HG03095 (cell line): Measurements from ENCODE around the gene EPHA10.
"Not testable (repeated sequence)": the region's sequence is repeated elsewhere in the genome, so short reads cannot be mapped to it uniquely, and the experiment has no call there.

Source experiments
- ATAC-seq: cut with Tn5 transposase; IDR thresholded peaks from one replicate; pipeline ENCODE4 v1.9.1; 2021; ENCODE audit warnings: moderate library complexity; ENCODE audit not compliant: unreplicated experiment

Gene EPHA10

DNA sequence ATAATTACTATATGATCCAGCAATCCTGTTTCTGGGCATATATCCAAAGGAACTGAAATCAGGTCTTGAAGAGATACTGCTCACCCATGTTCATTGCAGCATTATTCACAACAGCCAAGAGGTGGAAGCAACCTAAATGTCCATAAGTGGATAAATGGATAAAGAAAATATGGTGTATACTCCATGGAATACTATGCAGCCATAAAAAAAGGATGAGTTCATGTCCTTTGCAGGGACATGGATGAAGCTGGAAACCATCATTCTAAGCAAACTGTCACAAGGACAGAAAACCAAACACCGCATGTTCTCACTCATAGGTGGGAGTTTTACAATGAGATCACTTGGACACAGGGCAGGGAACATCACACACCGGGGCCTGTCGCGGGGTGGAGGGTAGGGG lies 26.3 kb downstream of the EPHA10 start:
- not testable (repeated sequence) for ATAC-seq

DNA sequence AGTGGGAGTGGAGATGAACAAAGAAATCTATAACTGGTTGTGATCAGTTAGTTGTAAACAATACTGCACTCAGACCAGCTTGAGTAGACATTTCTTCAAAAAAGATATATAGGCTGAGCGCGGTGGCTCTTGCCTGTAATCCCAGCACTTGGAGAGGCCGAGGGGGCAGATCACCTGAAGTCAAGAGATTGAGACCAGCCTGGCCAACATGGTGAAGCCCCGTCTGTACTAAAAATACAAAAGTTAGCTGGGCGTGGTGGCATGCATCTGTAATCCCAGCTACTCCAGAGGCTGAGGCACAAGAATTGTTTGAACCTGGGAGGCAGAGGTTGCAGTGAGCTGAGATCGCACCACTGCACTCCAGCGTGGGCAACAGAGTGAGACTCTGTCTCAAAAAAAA lies 26.9 kb downstream of the EPHA10 start:
- not testable (repeated sequence) for ATAC-seq

DNA sequence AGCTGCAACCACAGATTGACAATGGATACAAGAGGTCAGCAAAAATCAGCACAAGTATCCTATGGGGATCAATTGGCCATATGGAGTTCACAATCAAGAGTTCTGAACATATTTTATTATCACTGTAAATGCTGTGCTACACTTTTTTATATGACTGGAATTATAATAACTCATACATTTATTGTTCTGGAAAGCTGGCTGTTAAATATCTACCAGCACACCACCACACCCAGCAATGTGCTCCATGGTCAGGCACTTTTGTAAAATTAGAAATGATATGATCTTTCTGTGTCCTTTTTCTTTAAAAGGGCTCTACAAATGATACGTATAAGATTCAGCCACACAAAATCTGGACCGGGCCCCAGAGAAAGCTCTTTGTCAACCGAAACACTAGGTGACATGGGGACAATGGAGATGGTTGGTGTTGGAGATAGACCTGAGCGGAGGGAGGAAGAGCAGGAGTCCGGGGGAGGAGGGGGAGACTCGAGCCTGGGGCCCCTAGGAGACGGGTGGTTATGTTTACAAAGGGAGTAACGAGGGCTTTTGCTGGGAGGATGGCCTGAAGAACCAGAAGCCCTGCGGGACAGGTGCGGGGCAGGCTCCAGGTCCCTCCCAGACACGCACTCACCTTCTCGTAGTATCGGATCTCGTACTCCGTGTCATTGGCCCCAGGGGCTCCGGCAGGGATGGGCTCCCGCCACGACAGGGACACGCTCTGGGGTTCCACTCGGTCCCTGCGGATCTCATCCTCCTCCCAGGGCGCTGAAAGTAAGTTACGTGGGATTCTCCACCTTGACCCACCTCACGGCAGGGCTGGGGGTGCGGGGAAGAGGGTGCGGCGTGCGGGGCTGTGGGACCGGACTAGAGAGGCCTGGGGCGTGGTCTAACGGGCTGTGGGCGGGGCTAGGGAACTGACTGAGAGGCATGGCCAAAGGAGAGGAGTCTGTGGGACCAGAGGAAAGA lies 30.0 kb downstream of the EPHA10 start:
- ATAC-seq: no peak

DNA sequence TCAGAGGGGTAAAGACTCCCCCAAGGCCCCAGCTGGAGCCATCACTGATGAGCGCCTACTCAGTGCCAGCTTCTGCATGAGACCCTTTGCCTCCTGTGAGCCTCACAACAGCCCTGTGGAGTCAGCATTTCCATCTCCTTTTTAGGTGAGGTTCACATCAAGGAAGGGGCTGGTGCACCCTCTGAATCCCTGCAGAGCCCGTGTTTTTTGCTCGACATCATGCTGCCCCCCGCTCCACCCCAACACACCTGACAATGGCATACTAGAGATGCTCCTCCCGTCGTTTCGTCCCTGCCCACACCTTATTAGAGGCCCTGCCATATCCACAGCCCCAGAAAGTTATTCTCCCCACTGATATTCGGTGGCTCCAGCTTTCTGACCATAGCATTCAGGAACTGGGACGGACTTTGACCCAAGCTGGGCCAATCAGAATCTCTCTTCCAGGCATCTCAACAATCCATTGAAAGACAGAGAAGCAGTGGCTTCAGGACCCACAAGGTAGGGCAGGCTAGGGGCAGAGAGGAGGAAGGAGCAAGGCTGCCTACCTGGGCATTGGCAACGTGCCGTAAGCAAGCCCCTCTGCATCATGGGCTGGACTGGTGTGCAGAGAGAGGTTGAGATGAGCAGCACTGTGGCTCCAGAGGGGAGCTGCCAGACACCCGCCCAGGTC lies 32.7 kb downstream of the EPHA10 start:
- no peak for ATAC-seq

DNA sequence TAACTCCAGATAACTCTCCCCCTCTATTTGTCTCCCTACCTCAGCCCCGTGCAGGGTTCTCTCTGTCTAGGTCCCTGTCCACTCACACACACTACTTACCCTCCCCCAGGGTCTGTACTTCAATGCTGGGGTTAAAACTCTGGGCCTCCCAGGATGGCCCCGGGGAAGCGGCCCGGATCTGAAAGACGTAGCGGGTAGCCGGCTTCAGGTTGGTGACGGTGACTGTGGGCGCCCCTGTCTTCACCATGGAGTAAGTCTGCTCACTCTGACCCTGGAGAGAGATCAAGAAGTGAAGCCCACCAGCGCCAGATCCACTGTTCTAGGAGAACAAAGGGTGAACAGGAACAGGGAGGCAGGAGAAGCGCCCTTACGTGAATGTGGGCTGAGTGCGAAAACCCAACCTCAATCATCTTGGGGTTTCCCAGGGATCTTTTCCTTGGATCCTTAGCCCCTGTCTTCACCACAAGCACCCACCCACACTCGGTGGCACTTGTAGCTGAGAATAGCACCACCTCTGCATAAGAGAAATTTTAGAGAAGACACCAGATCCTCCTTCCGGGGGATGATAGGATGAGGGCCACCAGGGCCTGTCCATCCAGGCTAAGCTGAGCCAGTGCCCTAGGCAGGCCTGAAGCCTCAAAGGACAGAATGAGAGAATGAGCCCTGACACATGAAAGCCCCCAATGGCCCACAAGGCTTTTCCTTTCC lies 33.5 kb downstream of the EPHA10 start:
- no peak for ATAC-seq

DNA sequence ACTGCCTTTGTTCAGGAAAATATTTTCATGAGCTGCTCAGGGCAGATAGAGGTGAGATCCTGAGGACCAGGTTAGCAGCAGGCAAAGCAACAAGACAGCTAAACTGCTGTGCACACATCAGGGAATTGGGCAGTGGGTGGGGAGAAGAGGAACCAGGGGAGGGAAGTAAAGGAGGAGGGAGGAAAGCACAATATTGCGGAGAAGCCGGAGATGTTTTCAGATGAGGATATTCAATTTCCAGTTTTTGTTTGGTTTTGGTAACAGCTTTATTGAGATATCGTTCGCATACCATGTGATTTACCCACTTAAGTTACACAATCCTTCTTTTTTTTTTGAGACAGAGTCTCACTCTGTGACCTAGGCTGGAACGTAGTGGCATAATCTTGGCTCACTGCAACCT lies 34.5 kb downstream of the EPHA10 start:
- ATAC-seq: no peak

DNA sequence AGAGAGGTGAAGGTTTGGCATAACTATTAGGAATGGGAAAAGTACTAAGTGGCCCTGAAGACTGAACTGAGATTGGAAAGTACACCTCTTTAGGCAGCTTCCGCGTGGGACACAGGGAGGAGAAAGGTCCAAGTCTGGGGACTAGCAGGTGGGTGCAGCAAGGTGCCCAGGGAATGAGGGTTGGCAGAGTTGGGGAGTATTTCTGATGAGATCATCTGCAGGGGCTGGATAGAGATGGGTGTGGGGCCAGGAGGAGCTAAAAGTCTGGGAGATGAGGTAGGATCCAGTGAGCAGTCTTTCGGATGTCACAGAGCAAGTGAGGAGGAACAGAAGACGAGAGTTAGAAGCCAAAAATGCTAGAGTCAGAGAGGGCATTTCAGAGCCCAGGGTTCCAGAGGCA lies 36.5 kb downstream of the EPHA10 start:
- ATAC-seq: no peak

DNA sequence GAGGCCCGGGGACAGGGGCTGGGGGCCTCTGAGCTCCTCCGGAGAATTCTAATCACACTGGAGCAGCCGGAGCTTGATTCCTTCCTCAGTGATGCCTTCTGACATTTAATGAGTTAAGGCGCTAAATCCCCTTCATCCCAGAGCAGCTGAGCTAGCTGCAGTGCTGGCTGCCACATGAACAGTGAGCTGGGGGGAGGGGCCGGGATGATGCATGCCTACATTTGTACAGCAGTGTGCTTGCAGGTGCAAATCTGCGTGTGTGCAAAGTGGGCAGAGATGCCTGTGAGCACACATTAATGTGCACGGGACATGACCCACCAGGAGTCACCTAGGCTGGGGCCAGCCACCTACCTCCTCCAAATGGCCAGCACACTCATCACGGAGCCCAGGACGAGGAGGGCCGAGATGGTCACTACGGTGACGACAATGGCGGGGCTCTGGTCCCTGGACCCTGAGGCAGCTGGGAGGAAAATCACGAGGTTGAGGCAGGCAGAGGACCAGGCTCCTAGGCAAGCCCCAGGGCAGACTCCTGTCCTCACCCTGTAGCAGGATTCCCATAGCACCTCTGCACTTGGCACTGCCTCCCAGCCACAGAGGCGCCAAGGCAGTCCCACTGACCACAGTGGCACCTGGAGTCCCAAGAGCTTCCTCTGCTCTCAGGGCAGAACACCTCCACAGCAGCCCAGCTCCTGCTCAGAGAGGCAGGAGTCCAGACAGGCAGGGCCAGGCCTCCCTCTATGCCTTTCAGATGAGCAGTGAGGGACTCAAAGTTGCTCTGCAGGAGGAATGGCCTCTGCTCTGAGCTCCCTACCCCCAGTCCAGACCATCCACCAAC lies 38.0 kb downstream of the EPHA10 start:
- ATAC-seq: no peak

DNA sequence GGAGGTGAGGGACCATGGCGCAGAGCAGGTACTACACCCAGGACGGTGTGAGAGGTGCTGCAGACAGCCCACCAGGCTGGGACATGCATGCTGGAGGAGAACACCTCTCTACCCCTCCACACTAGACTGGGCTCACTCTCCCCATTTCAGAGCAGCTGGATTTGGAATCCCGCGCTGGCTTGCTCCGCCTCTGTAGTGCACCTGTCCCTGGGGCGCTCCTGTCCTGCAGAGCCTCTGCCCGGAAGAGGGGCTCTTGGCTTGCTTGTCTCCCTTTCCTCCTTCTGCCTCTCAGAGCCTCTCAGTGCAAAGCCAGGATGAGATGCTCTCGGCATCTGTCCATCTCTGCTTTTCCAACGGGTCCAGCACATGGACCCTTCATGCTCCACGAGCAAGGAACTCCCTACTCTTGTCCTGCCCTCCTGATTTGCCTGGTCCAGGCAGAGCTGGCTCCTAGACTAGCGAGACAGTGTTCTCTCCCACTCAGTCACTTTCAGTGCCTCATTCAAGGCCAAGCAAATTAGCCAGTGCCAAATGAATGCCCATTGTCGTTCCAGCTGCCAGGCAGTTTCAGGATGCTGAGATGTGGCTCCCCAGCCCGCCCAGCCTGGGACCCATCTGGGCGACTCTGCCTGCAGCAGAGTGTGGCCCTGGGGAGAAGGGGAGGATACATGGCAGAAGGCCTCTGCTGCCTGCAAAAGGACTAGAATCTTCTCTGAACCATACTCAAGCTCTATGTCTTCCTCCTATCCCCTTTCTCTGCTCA lies 38.9 kb downstream of the EPHA10 start:
- no peak for ATAC-seq

DNA sequence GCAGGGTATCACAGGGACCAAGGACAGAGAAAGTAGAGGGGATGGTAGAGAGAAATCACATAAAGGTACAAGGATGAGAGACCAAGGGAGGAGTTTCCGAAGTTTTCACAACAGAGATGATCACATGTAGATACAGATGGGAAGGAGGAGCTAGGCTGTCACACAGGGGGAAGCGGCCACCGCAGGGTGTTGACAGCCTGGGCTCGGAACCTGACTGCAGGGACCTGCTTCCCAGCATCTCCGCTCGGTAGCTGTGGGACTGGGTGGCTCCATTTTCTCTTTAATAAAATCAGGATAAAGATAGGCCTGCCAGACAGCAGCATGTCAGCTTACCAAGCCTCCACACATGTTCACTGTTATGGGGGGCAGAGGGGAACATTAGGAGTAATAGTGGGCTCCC lies 40.3 kb downstream of the EPHA10 start:
- ATAC-seq: no peak

DNA sequence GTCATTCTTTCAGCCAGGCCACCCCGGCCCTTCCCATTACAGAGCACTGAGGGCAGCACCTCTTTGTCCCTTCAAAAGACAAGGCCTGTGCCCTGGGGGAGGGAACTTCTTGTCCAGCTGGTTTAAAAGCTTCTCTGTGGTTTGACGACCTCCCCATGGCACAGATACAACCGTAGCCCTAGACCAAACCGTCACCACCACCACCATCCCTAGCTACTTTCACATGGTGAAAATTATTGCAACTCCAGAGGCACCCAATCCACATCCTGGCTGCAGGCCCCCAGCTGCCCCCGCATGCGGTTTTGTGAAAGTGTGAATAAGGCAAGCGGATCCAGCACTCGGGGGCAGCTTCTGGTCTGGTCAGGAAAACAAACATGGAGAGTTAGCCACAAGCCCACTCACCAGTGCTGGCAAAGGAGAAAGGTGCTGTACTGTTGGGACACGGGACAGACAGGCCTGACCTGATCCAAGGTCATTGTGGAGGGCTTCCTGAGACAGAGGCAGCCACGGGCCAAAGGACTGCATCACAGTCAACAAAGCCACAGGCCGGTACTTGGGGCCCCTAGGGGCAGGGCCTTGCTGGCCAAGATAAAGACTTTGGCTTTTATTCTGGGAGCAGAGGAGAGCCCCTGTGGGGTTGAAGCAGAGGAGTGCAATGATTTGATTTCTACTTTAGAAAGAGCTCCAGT lies 41.4 kb downstream of the EPHA10 start:
- ATAC-seq: no peak

DNA sequence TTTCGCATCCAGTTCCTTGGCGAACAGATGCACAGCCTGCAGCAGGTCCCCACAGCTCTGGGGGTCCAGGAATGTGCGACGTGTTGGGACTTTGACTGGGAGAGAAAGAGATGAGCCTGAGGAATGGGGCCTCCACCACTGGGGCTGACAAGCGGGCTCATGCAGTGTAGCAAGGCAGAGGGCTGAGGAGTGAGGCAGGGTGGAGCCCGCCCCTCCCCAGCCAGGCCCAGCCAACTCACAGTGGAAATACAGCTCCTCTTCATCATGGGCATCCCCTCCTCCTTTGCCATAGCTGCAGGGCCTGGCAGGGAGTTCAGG lies 41.9 kb downstream of the EPHA10 start:
- no peak for ATAC-seq

DNA sequence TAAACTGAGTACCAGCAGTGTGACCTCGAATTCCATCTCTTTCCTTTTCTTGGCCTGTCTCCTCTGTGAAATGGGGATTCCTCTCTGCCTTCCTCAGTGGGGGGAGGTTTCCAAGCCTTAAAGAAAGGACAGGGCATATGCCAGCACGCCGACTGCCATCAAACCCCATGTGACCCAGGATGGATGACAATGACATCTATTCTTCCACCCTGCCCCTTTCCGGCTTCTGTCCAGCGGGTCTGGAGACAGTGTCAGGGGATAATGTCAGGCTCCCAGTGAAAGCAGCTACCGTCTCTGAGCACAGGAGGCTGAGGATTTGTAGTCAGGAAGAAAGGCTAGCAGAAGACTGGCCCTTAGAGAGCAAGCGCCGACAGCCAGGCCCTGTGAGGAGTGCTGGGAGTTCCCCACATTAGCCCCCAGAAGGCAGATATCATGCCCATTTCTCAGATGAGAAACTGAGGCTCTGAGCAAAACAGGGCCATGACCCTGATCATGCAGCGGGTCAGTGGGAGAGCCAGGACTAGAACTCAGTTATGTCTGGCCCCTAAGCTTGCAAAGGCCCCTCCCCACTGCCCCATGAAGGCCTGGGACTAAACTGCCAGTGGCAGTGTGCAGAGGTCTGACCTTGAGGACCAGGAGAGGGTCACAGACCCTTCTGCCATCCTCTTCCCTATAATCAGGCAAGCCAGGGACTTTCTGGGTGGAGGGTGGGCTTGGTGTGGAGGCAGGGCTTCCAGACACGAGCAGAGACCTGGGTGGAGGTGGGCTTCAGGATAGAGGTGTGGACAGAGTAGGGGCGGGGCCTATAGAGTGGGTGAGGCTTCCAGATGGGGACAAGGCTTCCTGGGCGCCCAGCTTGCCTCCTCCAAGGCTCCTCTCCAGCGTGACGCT lies 42.5 kb downstream of the EPHA10 start:
- no peak for ATAC-seq

DNA sequence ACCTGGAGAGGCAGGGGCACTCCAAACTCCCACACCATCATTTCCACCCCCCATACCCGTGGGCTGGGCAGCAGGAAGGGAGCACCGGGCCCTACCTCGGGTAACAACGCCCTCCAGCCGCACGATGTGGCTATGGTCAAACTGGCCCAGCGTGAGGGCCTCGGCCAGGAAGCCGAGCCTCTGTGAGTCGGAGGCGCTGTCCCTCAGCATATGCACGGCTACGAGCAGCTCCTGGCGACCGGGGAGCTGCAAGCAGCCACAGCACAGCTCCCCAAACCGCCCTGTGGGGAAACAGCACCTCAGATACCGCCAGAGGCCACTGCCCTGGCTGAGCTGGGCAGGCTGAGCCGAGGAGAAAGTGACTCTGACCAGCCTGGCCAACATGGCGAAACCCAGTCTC lies 43.4 kb downstream of the EPHA10 start:
- no peak for ATAC-seq

DNA sequence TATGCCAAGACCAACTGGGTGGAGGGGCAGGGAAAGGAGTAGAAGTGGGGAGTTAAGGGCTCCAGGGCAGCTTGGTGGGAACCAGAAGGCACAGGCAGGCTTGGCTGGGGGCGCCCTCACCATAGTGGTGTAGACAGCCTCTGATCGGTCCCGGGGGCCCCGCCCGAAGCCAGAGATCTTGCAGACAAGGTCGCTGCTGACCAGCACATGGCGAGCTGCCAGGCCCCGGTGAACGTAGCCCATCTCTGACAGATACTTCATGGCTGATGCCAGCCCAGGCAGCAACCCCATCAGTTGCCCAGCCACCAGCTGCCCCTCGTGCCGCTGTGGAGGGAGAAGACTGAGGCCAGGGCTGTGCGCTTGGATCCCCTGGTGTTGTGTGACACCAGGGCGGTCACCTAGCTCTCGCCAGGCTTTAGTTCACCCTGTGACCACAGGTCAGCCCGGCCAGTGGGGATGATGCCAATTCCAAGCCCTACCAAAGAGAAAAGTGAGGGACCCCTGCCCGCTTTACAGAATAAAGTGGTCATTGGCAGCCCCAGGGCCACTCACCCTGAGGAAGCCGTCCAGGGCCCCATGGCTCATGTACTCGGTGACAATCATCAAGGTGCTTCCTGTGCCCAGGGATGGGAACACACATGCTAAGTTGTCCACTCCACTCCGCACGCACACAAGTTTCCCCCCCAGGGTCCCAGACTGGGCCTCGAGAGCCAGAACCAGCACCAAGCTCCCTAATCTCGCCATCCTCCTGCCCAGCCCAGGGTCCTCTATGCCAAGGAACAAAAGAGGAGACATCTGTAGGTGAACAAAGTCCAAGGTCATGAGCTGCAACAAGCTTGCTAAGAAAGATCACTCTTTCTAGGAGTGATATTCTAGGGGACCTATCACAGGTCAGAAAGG lies 44.4 kb downstream of the EPHA10 start:
- ATAC-seq: no peak

DNA sequence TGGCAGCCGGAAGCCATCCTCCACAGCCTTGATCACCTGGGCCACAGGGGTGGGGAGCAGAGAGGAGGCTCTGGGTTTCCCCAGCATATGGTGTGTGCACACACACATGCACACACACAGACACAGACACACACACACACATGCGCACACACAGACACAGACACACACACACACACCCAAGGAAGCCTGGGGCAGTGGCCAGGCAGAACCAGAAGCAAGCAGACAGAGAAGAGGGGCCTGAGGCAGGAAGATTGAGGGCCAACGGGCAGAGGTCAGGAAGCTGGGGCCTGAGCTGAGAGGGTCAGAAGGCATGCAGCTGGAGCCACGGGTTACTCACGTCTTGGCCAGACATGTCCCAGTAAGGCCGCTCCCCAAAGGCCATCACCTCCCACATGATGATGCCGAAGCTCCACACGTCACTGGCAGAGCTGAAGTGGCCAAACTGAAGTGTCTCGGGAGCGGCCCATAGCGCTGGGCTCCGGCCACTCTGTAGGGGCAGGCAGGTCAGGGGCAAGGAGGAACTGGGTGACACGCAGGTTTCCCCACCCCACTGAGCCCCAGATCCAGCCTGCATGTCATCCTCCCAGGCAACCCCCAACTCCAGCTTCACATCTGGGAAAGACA lies 45.2 kb downstream of the EPHA10 start:
- ATAC-seq: no peak

DNA sequence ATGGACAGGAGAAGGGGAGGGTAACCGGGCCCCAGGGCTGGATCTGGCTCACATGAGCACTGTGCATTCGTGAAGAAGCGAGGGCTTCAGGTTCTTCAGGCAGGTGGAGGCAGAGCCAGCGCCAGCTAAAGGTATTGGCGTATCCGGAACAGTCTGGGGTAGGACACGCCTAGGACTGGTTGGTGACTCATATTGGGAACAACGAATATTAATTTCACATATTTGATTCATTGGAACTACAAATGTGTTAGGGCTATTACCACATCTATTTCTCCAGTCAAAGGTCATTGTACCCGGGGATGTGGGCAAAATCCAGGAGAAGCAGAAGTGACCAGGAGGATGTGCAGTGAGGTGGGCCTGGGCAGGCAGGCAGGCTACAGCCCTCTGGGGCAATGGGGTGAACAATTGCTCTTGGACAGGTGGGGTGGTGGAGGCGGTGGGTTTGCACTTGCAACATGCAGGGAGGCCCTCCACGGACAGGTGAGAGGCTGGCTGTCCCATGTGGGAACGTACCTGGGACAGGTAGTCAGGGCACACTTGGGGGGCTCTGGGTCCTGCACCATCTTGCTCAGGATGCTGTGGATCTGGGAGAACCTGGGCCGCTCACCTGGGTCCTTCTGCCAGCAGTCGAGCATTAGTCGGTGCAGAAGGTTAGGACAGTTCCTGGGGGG lies 45.9 kb downstream of the EPHA10 start:
- ATAC-seq: no peak
